Fibroblast of lung (primary cell): ENCODE data around the gene IRF5. TPM values are rescaled to one million over a fixed set of nuclear protein-coding genes. Genes with fewer than 3 reads are reported as not detected.

Experiments used
- DNase-seq, 2 donors: peaks; one replicate each; pipeline versions ENCODE4 v3.0.0 to v3.0.0-alpha.2; 2010; ENCODE audit warnings: low read depth in 2 of 2
- H2AFZ ChIP-seq: 2 replicates; pipeline ENCODE4 v1.5.1; 2012; ENCODE audit warnings: low read length, control low read depth, inconsistent platforms
- H3K27ac ChIP-seq: 2 replicates; pipeline ENCODE4 v1.5.1; 2011; ENCODE audit warnings: low read length, control low read depth; ENCODE audit not compliant: insufficient read depth
- H3K27me3 ChIP-seq: 2 replicates; pipeline ENCODE4 v1.5.1; 2011; ENCODE audit warnings: mild to moderate bottlenecking, low read length; ENCODE audit not compliant: control insufficient read depth, insufficient read depth
- H3K36me3 ChIP-seq: 2 replicates; pipeline ENCODE4 v1.5.1; 2011; ENCODE audit warnings: low read length; ENCODE audit not compliant: control insufficient read depth, insufficient read depth
- H3K4me1 ChIP-seq: 2 replicates; pipeline ENCODE4 v1.5.1; 2011; ENCODE audit warnings: low read length; ENCODE audit not compliant: control insufficient read depth, insufficient read depth; ENCODE audit errors: extremely low read depth
- H3K4me2 ChIP-seq: 2 replicates; pipeline ENCODE4 v1.5.1; 2011; ENCODE audit warnings: low read length, control low read depth; ENCODE audit not compliant: insufficient read depth; ENCODE audit errors: extremely low read depth
- H3K4me3 ChIP-seq, 4 experiments: fragments of 200-600 bp in 1 of 4; sonication (generic) in 1 of 4; replicated peaks in 1 of 4; 2 replicates each; pipeline ENCODE4 v1.5.1; 2011 to 2016; ENCODE audit warnings: low read length in 4 of 4, low read depth in 3 of 4, mild to moderate bottlenecking in 3 of 4, control low read depth in 2 of 4, inconsistent platforms in 1 of 4, mixed read lengths in 1 of 4; ENCODE audit not compliant: insufficient read depth in 1 of 4; ENCODE audit errors: control extremely low read depth in 1 of 4
- H3K79me2 ChIP-seq: 2 replicates; pipeline ENCODE4 v1.5.1; 2012; ENCODE audit warnings: mild to moderate bottlenecking, low read length, inconsistent platforms; ENCODE audit not compliant: control insufficient read depth, insufficient read depth
- H3K9ac ChIP-seq: 2 replicates; pipeline ENCODE4 v1.5.1; 2011; ENCODE audit warnings: mild to moderate bottlenecking, low read length, control low read depth; ENCODE audit not compliant: insufficient read depth
- H3K9me3 ChIP-seq: 2 replicates; pipeline ENCODE4 v1.5.1; 2012; ENCODE audit warnings: low read depth, low read length; ENCODE audit not compliant: control insufficient read depth, insufficient read depth
- H4K20me1 ChIP-seq: 2 replicates; pipeline ENCODE4 v1.5.1; 2011; ENCODE audit warnings: low read length; ENCODE audit not compliant: control insufficient read depth, insufficient read depth; ENCODE audit errors: extremely low read depth
- EZH2 ChIP-seq: IDR thresholded peaks from 2 replicates; pipeline ENCODE4 v1.5.1; 2012; ENCODE audit warnings: low read length, control low read depth, mild to moderate bottlenecking; ENCODE audit errors: missing control alignments
- polyA plus RNA-seq, 2 donors: library from polyadenylated mRNA; depleted of rRNA in 1 of 2; stranded (reverse) in 1 of 2; unstranded in 1 of 2; fragments of >200 nt; gene quantifications; 2 replicates each; pipeline ENCODE4 v1.2.1, GENCODE V29; 2011 to 2012; ENCODE audit warnings: missing spikeins in 1 of 2
- total RNA-seq: library from RNA; depleted of rRNA; stranded (reverse); fragments of >200 nt; gene quantifications from 2 replicates; pipeline ENCODE4 v1.2.1, GENCODE V29; 2014
- TF ChIP-seq, protein P1 (sequence below), 2 donors: IDR thresholded peaks in 1 of 2; conservative IDR thresholded peaks in 1 of 2; 1 replicate in 1 of 2; 2 replicates in 1 of 2; pipeline ENCODE4 v1.5.1; 2011 to 2012; ENCODE audit warnings: low read length in 2 of 2, control low read depth in 1 of 2, inconsistent platforms in 1 of 2, low read depth in 1 of 2, mild to moderate bottlenecking in 1 of 2

IRF5 gene
- total and polyA plus RNA-seq, 2 donors (not counting 1 experiment from before 2014, with no cell fraction given): 0.33 TPM; not detected in 1

GRCh38 chr7:128908750-128909624 is 28.7 kb upstream of the IRF5 start:
- peaks cover 17% of the 10 kb centered on the region for H3K27me3 ChIP-seq

GRCh38 chr7:128909625-128910568 is 27.8 kb upstream of the IRF5 start:
- no peaks in the 10 kb centered on the region for H3K79me2 ChIP-seq
- H3K4me3 ChIP-seq: peak overlapping the region; percentile 18 to 66 (median 33)
- peak overlapping the region; percentile 63 for H2AFZ ChIP-seq
- H3K4me1 ChIP-seq: no peaks in the 10 kb centered on the region
- peaks cover 23% of the 10 kb centered on the region for H3K27me3 ChIP-seq
- peak overlapping the region; percentile 95 for H3K4me2 ChIP-seq
- peak; percentile 42 to 66 for DNase-seq
- H3K9ac ChIP-seq: no peak overlapping the region
- no peaks in the 10 kb centered on the region for H3K36me3 ChIP-seq
- no peaks in the 10 kb centered on the region for H3K9me3 ChIP-seq
- H4K20me1 ChIP-seq: no peaks in the 10 kb centered on the region
- H3K27ac ChIP-seq: no peak overlapping the region
- TF ChIP-seq, protein P1, sequence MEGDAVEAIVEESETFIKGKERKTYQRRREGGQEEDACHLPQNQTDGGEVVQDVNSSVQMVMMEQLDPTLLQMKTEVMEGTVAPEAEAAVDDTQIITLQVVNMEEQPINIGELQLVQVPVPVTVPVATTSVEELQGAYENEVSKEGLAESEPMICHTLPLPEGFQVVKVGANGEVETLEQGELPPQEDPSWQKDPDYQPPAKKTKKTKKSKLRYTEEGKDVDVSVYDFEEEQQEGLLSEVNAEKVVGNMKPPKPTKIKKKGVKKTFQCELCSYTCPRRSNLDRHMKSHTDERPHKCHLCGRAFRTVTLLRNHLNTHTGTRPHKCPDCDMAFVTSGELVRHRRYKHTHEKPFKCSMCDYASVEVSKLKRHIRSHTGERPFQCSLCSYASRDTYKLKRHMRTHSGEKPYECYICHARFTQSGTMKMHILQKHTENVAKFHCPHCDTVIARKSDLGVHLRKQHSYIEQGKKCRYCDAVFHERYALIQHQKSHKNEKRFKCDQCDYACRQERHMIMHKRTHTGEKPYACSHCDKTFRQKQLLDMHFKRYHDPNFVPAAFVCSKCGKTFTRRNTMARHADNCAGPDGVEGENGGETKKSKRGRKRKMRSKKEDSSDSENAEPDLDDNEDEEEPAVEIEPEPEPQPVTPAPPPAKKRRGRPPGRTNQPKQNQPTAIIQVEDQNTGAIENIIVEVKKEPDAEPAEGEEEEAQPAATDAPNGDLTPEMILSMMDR (conservative IDR thresholded peaks at IDR 0.05 in 1 of 2, IDR thresholded peaks at IDR 0.05 in 1 of 2; ENCODE audit: low read depth in 1 of 2, low read length in 2 of 2): no peak
- TF ChIP-seq EZH2: peak; percentile 70

More at GRCh38 chr7:128908750-128909624, 28.7 kb upstream of the IRF5 start:
- Histone ChIP-seq H3K4me3 (peak overlapping the region in 1 of 4 experiments; percentile 66), H3K79me2 (no peaks in the 10 kb centered on the region), H4K20me1 (no peaks in the 10 kb centered on the region), H3K27ac (no peak overlapping the region), H3K4me1 (no peaks in the 10 kb centered on the region), H3K36me3 (no peaks in the 10 kb centered on the region), H2AFZ (peak overlapping the region; percentile 63), H3K9me3 (no peaks in the 10 kb centered on the region), H3K4me2 (peak overlapping the region; percentile 95), H3K9ac (no peak overlapping the region)
- no peak for DNase-seq
- no peak for TF ChIP-seq EZH2
- TF ChIP-seq, protein P1 (conservative IDR thresholded peaks at IDR 0.05 in 1 of 2, IDR thresholded peaks at IDR 0.05 in 1 of 2; ENCODE audit: low read depth in 1 of 2, low read length in 2 of 2): no peak

DNA sequence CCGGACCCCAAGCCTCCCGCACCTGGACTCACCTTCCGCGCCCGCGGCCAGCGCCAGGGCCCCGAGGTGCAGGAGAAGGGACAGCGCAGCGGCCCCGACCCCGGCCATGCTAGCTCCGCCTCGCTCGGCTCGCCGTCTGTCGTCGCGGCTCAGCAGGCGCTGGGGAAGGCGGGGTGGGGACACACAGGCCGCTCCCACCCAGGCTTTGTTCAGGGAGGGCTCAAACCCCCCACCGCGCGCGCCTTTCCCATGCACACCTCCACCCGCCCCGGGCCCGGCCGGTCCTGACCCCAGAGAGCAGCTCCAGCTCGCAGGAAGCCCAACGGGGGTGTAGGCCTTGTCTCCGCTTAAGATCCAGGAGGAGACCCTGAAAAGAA is 27.2 kb upstream of the IRF5 start, which contains the start of gene KCP:
TSS of gene KCP (minus strand) at position 141 of the 377 bp plus-strand sequence. CDS start at position 108, 33 bp downstream.
- Histone ChIP-seq H3K9ac (no peak within 1 kb of the TSS), H3K79me2 (no peaks in the 10 kb centered on the region), H3K27ac (no peak within 1 kb of the TSS), H3K4me1 (no peaks in the 10 kb centered on the region), H3K9me3 (no peaks in the 10 kb centered on the region), H3K27me3 (peaks cover 27% of the 10 kb centered on the region), H2AFZ (peak within 1 kb of the TSS; percentile 63), H4K20me1 (no peaks in the 10 kb centered on the region), H3K4me3 (peak within 1 kb of the TSS; percentile 18 to 66 (median 33)), H3K36me3 (no peaks in the 10 kb centered on the region), H3K4me2 (peak within 1 kb of the TSS; percentile 95)
- DNase-seq: no peak
- no peak for TF ChIP-seq EZH2
- TF ChIP-seq, protein P1 (conservative IDR thresholded peaks at IDR 0.05 in 1 of 2, IDR thresholded peaks at IDR 0.05 in 1 of 2; ENCODE audit: low read depth in 1 of 2, low read length in 2 of 2): no peak
